Body of pancreas (tissue), 4 donors: ENCODE results near the gene CFAP61.

Source experiments
- CTCF ChIP-seq, 7 experiments: fragments of 450-650 bp in 4 of 7; fragments of 200-600 bp in 3 of 7; sonication (generic) in 3 of 7; IDR thresholded peaks; one replicate each; pipeline ENCODE4 v1.5.1; 2016 to 2019; ENCODE audit warnings: antibody characterized with exemption in 7 of 7
- POLR2A ChIP-seq, 3 donors: fragments of 450-650 bp; IDR thresholded peaks; one replicate each; pipeline ENCODE4 v1.6.1; 2016; ENCODE audit warnings: antibody characterized with exemption in 3 of 3, mild to moderate bottlenecking in 2 of 3

GRCh38 chr20:20276811-20277530 is 224.6 kb downstream of the CFAP61 start:
- no peak for TF ChIP-seq POLR2A (IDR thresholded peaks at IDR 0.05)
- no peak for TF ChIP-seq CTCF (IDR thresholded peaks at IDR 0.05)
